Adrenal gland (tissue), 5 donors: ENCODE results near the gene YTHDF1.

Source experiments
- POLR2A ChIP-seq, 2 donors: fragments of 450-650 bp; IDR thresholded peaks; one replicate each; pipeline ENCODE4 v1.6.1; 2017; ENCODE audit warnings: antibody characterized with exemption in 2 of 2, mild to moderate bottlenecking in 2 of 2, moderate library complexity in 1 of 2
- TF ChIP-seq, protein P1 (sequence below), 6 experiments: fragments of 450-650 bp in 4 of 6; fragments of 200-600 bp in 2 of 6; sonication (generic) in 1 of 6; IDR thresholded peaks; 1 replicate in 5 of 6; 2 replicates in 1 of 6; pipeline versions ENCODE4 v1.5.1 to v1.8.0; 2016 to 2021; ENCODE audit warnings: antibody characterized with exemption in 6 of 6, mild to moderate bottlenecking in 2 of 6, moderate library complexity in 1 of 6
- donor health status: DM: no; HTN: no; CAD: no.

DNA sequence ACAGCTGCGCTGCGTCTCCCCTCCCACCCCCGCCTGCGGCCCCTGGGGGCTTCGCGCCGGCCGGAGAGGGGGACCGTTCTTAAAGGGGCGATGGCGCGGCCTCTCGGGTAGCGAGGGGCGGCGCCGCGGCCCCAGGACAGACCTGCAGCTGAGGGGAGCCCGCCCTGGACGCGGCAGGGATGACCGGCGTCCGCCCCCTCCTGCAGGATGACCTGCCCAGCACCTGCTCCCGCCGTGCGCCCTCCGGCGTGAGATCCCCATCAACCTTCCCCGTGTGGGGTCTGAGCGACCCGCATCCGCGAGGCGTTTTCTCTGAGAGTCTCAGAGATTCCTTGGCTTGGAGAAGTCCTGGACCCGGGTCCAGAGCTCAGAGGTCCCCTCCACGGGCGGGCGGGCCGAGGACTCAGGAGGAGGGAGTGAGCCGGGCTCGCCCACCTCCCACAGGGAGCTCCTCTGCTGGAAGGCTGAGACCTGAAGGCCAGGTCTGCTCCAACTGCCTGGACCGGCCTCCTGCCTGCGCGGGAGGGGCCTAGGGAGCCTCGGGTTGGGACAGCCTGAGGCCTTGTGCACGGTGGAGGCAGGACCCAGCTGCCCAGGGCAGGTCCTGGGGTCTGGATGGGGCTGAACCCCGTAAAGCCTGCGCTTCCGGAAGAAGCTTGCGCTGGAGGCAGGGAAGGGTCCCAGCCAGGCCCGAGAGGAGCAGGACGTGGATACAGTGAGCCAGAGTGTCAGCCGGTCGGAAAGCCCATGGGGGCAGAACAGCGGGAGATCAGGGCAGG lies 38.9 kb upstream of the YTHDF1 start:
- TF ChIP-seq, protein P1, sequence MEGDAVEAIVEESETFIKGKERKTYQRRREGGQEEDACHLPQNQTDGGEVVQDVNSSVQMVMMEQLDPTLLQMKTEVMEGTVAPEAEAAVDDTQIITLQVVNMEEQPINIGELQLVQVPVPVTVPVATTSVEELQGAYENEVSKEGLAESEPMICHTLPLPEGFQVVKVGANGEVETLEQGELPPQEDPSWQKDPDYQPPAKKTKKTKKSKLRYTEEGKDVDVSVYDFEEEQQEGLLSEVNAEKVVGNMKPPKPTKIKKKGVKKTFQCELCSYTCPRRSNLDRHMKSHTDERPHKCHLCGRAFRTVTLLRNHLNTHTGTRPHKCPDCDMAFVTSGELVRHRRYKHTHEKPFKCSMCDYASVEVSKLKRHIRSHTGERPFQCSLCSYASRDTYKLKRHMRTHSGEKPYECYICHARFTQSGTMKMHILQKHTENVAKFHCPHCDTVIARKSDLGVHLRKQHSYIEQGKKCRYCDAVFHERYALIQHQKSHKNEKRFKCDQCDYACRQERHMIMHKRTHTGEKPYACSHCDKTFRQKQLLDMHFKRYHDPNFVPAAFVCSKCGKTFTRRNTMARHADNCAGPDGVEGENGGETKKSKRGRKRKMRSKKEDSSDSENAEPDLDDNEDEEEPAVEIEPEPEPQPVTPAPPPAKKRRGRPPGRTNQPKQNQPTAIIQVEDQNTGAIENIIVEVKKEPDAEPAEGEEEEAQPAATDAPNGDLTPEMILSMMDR (IDR thresholded peaks at IDR 0.05), result no peak
- TF ChIP-seq POLR2A (IDR thresholded peaks at IDR 0.05), result no peak
